T-cell (primary cell): ENCODE measurements around the gene MRGPRF. TPM values are rescaled to one million over a fixed set of nuclear protein-coding genes. Genes with fewer than 3 reads are reported as not detected.

Source experiments
- ATAC-seq, 4 experiments: fragments of 200-7000 bp in 3 of 4; fragments of 150-1000 bp in 1 of 4; cut with Tn5 transposase; replicated peaks in 1 of 4; 1 replicate in 3 of 4; 2 replicates in 1 of 4; pipeline ENCODE4 v1.10.0; 2021; ENCODE audit warnings: moderate library complexity in 3 of 4, mild to moderate bottlenecking in 2 of 4, moderate number of reproducible peaks in 1 of 4
- CTCF ChIA-PET, 2 donors: fragments of 300-600 bp; sonication (Branson Sonifier 250); formaldehyde crosslinking; loops; one replicate each; lab custom pipeline; 2022; ENCODE audit warnings: antibody characterized with exemption in 2 of 2; lab: Charles Lee
- POLR2A ChIA-PET, 2 donors: fragments of 300-600 bp; sonication (Branson Sonifier 250); formaldehyde crosslinking; loops; one replicate each; lab custom pipeline; 2022; ENCODE audit warnings: antibody characterized with exemption in 2 of 2; lab: Charles Lee
- DNase-seq, 35 experiments: peaks; one replicate each; pipeline versions ENCODE4 v3.0.0 to v3.0.0-alpha.2; 2013 to 2023
- H3K27ac ChIP-seq: one replicate; pipeline ENCODE4 v1.5.1; 2013; ENCODE audit warnings: low read length
- H3K27me3 ChIP-seq, 2 experiments: replicated peaks in 1 of 2; 1 replicate in 1 of 2; 2 replicates in 1 of 2; pipeline versions ENCODE4 v1.6.1 to v1.7.0; 2013; ENCODE audit warnings: low read length in 1 of 2, mixed read lengths in 1 of 2; ENCODE audit not compliant: control insufficient read depth in 2 of 2, insufficient read depth in 2 of 2; ENCODE audit errors: extremely low read depth in 1 of 2
- H3K36me3 ChIP-seq, 2 donors: 1 replicate in 1 of 2; 2 replicates in 1 of 2; pipeline versions ENCODE4 v1.6.1 to v1.7.0; 2013; ENCODE audit warnings: low read length in 1 of 2; ENCODE audit not compliant: control insufficient read depth in 2 of 2, insufficient read depth in 1 of 2; ENCODE audit errors: extremely low read depth in 1 of 2
- H3K4me1 ChIP-seq, 2 experiments: 1 replicate in 1 of 2; 2 replicates in 1 of 2; pipeline versions ENCODE4 v1.6.1 to v1.7.0; 2013; ENCODE audit warnings: low read length in 2 of 2, mixed read lengths in 1 of 2; ENCODE audit not compliant: insufficient read depth in 2 of 2, control insufficient read depth in 1 of 2; ENCODE audit errors: extremely low read depth in 1 of 2
- H3K4me3 ChIP-seq, 2 donors: 1 replicate in 1 of 2; 2 replicates in 1 of 2; pipeline versions ENCODE4 v1.5.1 to v1.7.0; 2013; ENCODE audit warnings: mild to moderate bottlenecking in 2 of 2, low read length in 1 of 2, moderate library complexity in 1 of 2; ENCODE audit not compliant: control insufficient read depth in 1 of 2; ENCODE audit errors: extremely low read depth in 1 of 2
- H3K9me3 ChIP-seq: 2 replicates; pipeline ENCODE4 v1.7.0; 2013
- H3K27ac Mint-ChIP-seq, 2 donors: one replicate each; pipeline ENCODE4 v1.8.0; 2020 to 2021; ENCODE audit warnings: mild to moderate bottlenecking in 2 of 2, mixed read lengths in 2 of 2
- H3K27me3 Mint-ChIP-seq, 2 donors: one replicate each; pipeline ENCODE4 v1.8.0; 2021 to 2022; ENCODE audit warnings: mixed read lengths in 2 of 2
- H3K36me3 Mint-ChIP-seq: one replicate; pipeline ENCODE4 v1.8.0; 2021; ENCODE audit warnings: mixed read lengths
- H3K4me1 Mint-ChIP-seq, 3 donors: one replicate each; pipeline ENCODE4 v1.8.0; 2020 to 2022; ENCODE audit warnings: mixed read lengths in 3 of 3, mild to moderate bottlenecking in 1 of 3
- H3K4me3 Mint-ChIP-seq, 3 donors: one replicate each; pipeline ENCODE4 v1.8.0; 2020 to 2022; ENCODE audit warnings: mild to moderate bottlenecking in 3 of 3, mixed read lengths in 3 of 3, moderate library complexity in 3 of 3
- H3K9me3 Mint-ChIP-seq, 3 donors: one replicate each; pipeline ENCODE4 v1.8.0; 2020 to 2022; ENCODE audit warnings: mixed read lengths in 3 of 3
- WGBS: methylation state at CpG from one replicate; pipeline ENCODE4 v1.1.5; 2013; ENCODE audit warnings: missing lambda C conversion rate; ENCODE audit not compliant: insufficient coverage; 5-methylcytosine and 5-hydroxymethylcytosine counted together
- total RNA-seq, 35 experiments: library from RNA in 6 of 35; stranded (reverse) in 6 of 35; fragments of 120-200 nt in 1 of 35; gene quantifications; one replicate each; pipeline versions ENCODE4 v1.2.1 to v1.2.4 and lab custom pipeline; 2013 to 2026

Gene MRGPRF
- total RNA-seq, 5 donors from 2014 or later (not counting 1 experiment from before 2014, with no cell fraction given) = not detected

DNA sequence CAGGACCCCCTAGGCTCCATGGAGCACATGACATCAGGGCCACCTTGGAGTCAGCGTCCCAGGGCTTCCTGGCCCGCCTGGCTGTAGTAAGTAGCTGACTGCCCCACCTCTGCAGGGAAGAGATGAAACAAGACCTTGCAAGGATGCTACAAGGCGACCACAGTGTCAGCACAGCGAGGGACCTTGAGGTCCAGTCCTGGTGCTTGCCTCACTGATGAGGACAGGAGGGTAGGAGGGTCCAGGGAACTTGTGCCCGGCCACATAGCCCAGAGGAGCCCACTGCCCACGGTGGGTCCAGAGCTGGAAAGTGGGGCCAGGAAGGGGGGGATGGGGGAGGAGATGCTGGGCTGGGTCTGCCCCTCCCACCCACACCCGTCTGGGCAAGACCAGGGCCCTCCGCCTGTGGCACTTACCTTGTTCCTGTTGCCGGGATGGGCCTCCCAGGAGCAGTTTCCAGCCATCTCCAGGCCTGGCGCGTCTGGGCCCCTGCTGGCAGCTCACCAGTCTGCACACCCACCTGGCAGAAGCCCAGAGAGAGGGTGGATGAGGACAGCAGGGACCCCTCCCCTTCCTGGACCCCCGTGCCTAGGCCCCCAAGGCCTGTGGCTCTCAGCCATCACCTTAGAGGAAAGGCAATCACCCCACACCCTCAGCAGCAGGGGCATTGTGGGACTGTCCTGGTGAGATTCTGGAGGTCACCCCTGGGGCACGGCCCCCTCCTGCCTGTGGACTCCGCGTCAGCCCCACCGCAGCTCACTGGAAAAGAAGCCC, 3.4 kb downstream of the MRGPRF start:
- H3K36me3 ChIP-seq = no peaks in the 10 kb centered on the region

GRCh38 chr11:69008737-69009440, 4.2 kb downstream of the MRGPRF start:
- POLR2A ChIA-PET = no interaction called here
- no peak for DNase-seq
- Histone ChIP-seq H3K9me3 (no peaks in the 10 kb centered on the region), H3K4me3 (no peak overlapping the region), H3K4me1 (peaks cover 0 to 17% of the 10 kb centered on the region in 2 experiments), H3K36me3 (no peaks in the 10 kb centered on the region), H3K27ac (no peak overlapping the region), H3K27me3 (peaks cover 0 to 78% of the 10 kb centered on the region in 2 experiments)
- no peak overlapping the region for H3K27ac Mint-ChIP-seq
- H3K27me3 Mint-ChIP-seq = peaks cover 25 to 37% of the 10 kb centered on the region in 2 donors
- no peak for ATAC-seq
- no peak overlapping the region for H3K4me3 Mint-ChIP-seq
- CTCF ChIA-PET = no interaction called here
- peaks cover 5 to 9% (median 6%) of the 10 kb centered on the region in 3 donors for H3K4me1 Mint-ChIP-seq
- WGBS = 73% methylated on average over 16 of the region's 17 CpGs
- no peaks in the 10 kb centered on the region for H3K9me3 Mint-ChIP-seq
- no peaks in the 10 kb centered on the region for H3K36me3 Mint-ChIP-seq

More for the DNA sequence above, 3.4 kb downstream of the MRGPRF start:
- DNase-seq (no peak), ATAC-seq (no peak)
- Histone ChIP-seq H3K27ac (no peak overlapping the region), H3K9me3 (no peaks in the 10 kb centered on the region), H3K4me1 (peaks cover 0 to 17% of the 10 kb centered on the region in 2 experiments), H3K27me3 (peaks cover 0 to 78% of the 10 kb centered on the region in 2 experiments), H3K4me3 (no peak overlapping the region)
- peaks cover 25 to 43% of the 10 kb centered on the region in 2 donors for H3K27me3 Mint-ChIP-seq
- WGBS = 81% methylated on average over 10 of the region's 16 CpGs
- ChIA-PET POLR2A (no interaction called here), CTCF (no interaction called here)
- H3K4me3 Mint-ChIP-seq = no peak overlapping the region
- peaks cover 5 to 9% (median 6%) of the 10 kb centered on the region in 3 donors for H3K4me1 Mint-ChIP-seq
- H3K27ac Mint-ChIP-seq = no peak overlapping the region
- no peaks in the 10 kb centered on the region for H3K9me3 Mint-ChIP-seq
- no peaks in the 10 kb centered on the region for H3K36me3 Mint-ChIP-seq

- ChIA-PET CTCF (no interaction called here), POLR2A (no interaction called here)
- Mint-ChIP-seq H3K27ac (no peak overlapping the region), H3K27me3 (peaks cover 25 to 36% of the 10 kb centered on the region in 2 donors), H3K4me3 (no peak overlapping the region), H3K36me3 (no peaks in the 10 kb centered on the region), H3K9me3 (no peaks in the 10 kb centered on the region), H3K4me1 (peaks cover 5 to 9% (median 6%) of the 10 kb centered on the region in 3 donors)
- peaks cover 0 to 11% of the 10 kb centered on the region in 2 experiments for H3K4me1 ChIP-seq
- no peaks in the 10 kb centered on the region for H3K36me3 ChIP-seq
- 73% methylated on average over 8 of the region's 8 CpGs for WGBS
- no peaks in the 10 kb centered on the region for H3K9me3 ChIP-seq
- DNase-seq (no peak), ATAC-seq (no peak)
- H3K4me3 ChIP-seq = no peak overlapping the region
- H3K27ac ChIP-seq = no peak overlapping the region
- H3K27me3 ChIP-seq = peaks cover 0 to 78% of the 10 kb centered on the region in 2 experiments
Observed at GRCh38 chr11:69007975-69008381, 5.1 kb downstream of the MRGPRF start.

GRCh38 chr11:69006816-69007215, 6.2 kb downstream of the MRGPRF start:
- ATAC-seq = no peak
- no peaks in the 10 kb centered on the region for H3K36me3 Mint-ChIP-seq
- POLR2A ChIA-PET = no interaction called here
- no peak overlapping the region for H3K4me3 Mint-ChIP-seq
- no peaks in the 10 kb centered on the region for H3K36me3 ChIP-seq
- H3K9me3 ChIP-seq = no peaks in the 10 kb centered on the region
- H3K4me1 ChIP-seq = peaks cover 0 to 11% of the 10 kb centered on the region in 2 experiments
- H3K27ac Mint-ChIP-seq = no peak overlapping the region
- H3K4me1 Mint-ChIP-seq = peaks cover 5 to 7% (median 5%) of the 10 kb centered on the region in 3 donors
- WGBS = 89% methylated on average over 7 of the region's 12 CpGs
- peak in 1 of 35 experiments; percentile 10 for DNase-seq
- no peaks in the 10 kb centered on the region for H3K9me3 Mint-ChIP-seq
- peaks cover 19 to 31% of the 10 kb centered on the region in 2 donors for H3K27me3 Mint-ChIP-seq
- peaks cover 0 to 75% of the 10 kb centered on the region in 2 experiments for H3K27me3 ChIP-seq
- no peak overlapping the region for H3K4me3 ChIP-seq
- CTCF ChIA-PET = no interaction called here
- H3K27ac ChIP-seq = no peak overlapping the region

- Histone ChIP-seq H3K27me3 (peaks cover 0 to 71% of the 10 kb centered on the region in 2 experiments), H3K9me3 (no peaks in the 10 kb centered on the region), H3K4me3 (no peak overlapping the region), H3K36me3 (no peaks in the 10 kb centered on the region), H3K4me1 (peaks cover 0 to 4% of the 10 kb centered on the region in 2 experiments), H3K27ac (no peak overlapping the region)
- H3K36me3 Mint-ChIP-seq = no peaks in the 10 kb centered on the region
- H3K27ac Mint-ChIP-seq = no peak overlapping the region
- H3K4me1 Mint-ChIP-seq = peaks cover 0 to 2% (median 0%) of the 10 kb centered on the region in 3 donors
- H3K4me3 Mint-ChIP-seq = no peak overlapping the region
- H3K27me3 Mint-ChIP-seq = peaks cover 14 to 24% of the 10 kb centered on the region in 2 donors
- DNase-seq = peak in 1 of 35 experiments; percentile 21
- 76% methylated on average over 43 of the region's 48 CpGs for WGBS
- H3K9me3 Mint-ChIP-seq = no peaks in the 10 kb centered on the region
- ChIA-PET POLR2A (no interaction called here), CTCF (no interaction called here)
- ATAC-seq = no peak
Observed at GRCh38 chr11:69005631-69006368, 7.2 kb downstream of the MRGPRF start.

- CTCF ChIA-PET = no interaction called here
- H3K9me3 Mint-ChIP-seq = no peaks in the 10 kb centered on the region
- WGBS = 85% methylated on average over 27 of the region's 27 CpGs
Observed at GRCh38 chr11:69005183-69005630, 7.8 kb downstream of the MRGPRF start.

More at GRCh38 chr11:69005183-69005630, 7.8 kb downstream of the MRGPRF start:
- no peaks in the 10 kb centered on the region for H3K4me1 ChIP-seq
- peaks cover 0 to 65% of the 10 kb centered on the region in 2 experiments for H3K27me3 ChIP-seq
- H3K27ac Mint-ChIP-seq = no peak overlapping the region
- no peaks in the 10 kb centered on the region for H3K4me1 Mint-ChIP-seq
- no peak for ATAC-seq
- no peak overlapping the region for H3K4me3 Mint-ChIP-seq
- H3K36me3 ChIP-seq = no peaks in the 10 kb centered on the region
- no peaks in the 10 kb centered on the region for H3K9me3 ChIP-seq
- no peak for DNase-seq
- no peaks in the 10 kb centered on the region for H3K36me3 Mint-ChIP-seq
- POLR2A ChIA-PET = no interaction called here
- H3K27ac ChIP-seq = no peak overlapping the region
- H3K27me3 Mint-ChIP-seq = peaks cover 14 to 21% of the 10 kb centered on the region in 2 donors
- H3K4me3 ChIP-seq = no peak overlapping the region
